WI38 (cell line): ENCODE results near the gene VCL.

Source experiments
- H3K4me3 ChIP-seq: 2 replicates; pipeline ENCODE4 v1.5.1; 2011; ENCODE audit warnings: low read depth, mild to moderate bottlenecking, control low read depth, low read length
- TF ChIP-seq, protein P1 (sequence below): IDR thresholded peaks from 2 replicates; pipeline ENCODE4 v1.5.1; 2012; ENCODE audit warnings: low read depth, mild to moderate bottlenecking, control low read depth, low read length

The VCL gene

DNA sequence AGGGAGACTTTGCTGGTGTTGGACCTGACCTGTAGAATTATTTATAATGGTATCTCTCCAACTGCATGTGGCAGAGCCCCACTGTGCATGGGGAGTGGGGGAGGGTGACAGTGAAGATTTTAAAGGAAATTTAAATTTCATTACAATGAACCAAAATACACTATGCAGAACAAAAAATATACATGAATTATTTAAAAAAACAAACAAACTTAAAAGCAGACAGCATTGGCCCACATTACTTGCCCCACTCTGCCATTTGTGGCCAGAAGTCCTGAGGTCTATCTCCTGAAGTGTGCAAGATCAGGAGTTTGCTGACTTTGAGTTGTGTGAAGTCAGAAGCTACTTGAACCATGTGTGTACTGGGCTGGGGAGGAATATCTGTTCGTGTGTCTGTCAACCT is 112.2 kb downstream of the VCL start:
- TF ChIP-seq, protein P1, sequence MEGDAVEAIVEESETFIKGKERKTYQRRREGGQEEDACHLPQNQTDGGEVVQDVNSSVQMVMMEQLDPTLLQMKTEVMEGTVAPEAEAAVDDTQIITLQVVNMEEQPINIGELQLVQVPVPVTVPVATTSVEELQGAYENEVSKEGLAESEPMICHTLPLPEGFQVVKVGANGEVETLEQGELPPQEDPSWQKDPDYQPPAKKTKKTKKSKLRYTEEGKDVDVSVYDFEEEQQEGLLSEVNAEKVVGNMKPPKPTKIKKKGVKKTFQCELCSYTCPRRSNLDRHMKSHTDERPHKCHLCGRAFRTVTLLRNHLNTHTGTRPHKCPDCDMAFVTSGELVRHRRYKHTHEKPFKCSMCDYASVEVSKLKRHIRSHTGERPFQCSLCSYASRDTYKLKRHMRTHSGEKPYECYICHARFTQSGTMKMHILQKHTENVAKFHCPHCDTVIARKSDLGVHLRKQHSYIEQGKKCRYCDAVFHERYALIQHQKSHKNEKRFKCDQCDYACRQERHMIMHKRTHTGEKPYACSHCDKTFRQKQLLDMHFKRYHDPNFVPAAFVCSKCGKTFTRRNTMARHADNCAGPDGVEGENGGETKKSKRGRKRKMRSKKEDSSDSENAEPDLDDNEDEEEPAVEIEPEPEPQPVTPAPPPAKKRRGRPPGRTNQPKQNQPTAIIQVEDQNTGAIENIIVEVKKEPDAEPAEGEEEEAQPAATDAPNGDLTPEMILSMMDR: no peak
- no peak overlapping the region for H3K4me3 ChIP-seq

DNA sequence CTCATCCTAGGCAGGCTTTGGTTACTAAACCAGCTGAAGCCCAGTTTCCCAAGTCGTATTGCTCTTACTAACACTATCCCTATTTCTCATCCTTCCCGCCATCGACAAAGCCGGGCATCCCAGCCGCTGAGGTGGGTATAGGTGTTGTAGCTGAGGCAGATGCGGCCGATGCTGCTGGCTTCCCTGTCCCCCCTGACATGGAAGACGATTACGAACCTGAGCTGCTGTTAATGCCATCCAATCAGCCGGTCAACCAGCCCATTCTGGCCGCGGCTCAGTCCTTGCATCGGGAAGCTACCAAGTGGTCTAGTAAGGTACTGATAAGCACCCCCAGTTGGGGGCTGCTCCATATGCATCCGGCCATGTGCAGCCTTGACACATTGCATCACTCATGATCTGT is 113.9 kb downstream of the VCL start:
- no peak overlapping the region for H3K4me3 ChIP-seq
- TF ChIP-seq, protein P1: no peak

DNA sequence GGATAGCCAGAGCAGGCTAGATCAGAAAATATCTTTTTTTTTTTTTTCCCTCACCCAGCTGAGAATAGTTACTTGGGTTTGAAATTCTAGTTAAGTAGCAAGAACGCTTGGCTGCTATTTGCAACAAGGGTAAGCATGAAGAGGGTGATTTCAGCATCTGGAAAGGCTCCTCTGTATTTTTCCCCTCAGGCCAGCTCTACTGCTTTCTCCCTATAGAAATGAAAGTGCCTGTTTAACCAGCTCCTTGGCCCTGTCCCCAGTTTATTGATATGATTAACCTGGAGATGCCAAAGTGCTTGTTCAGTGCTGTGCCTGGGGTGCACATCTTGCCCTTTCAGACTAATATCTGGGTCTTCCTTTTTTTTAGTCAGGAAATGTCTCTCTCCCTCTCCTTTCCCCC is 115.6 kb downstream of the VCL start:
- TF ChIP-seq, protein P1: no peak
- no peak overlapping the region for H3K4me3 ChIP-seq

DNA sequence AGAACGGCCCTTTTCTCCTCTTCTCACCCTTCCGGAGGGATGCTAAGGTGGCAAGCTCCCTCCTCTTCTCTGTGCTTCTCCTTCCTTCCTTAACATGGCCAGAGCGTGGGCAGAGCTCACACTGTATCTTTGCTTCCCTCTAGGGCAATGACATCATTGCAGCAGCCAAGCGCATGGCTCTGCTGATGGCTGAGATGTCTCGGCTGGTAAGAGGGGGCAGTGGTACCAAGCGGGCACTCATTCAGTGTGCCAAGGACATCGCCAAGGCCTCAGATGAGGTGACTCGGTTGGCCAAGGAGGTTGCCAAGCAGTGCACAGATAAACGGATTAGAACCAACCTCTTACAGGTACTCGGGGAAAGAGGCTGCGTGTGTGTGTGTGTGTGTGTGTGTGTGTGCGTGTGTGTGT is 116.1 kb downstream of the VCL start:
- TF ChIP-seq, protein P1: no peak
- H3K4me3 ChIP-seq: no peak overlapping the region

DNA sequence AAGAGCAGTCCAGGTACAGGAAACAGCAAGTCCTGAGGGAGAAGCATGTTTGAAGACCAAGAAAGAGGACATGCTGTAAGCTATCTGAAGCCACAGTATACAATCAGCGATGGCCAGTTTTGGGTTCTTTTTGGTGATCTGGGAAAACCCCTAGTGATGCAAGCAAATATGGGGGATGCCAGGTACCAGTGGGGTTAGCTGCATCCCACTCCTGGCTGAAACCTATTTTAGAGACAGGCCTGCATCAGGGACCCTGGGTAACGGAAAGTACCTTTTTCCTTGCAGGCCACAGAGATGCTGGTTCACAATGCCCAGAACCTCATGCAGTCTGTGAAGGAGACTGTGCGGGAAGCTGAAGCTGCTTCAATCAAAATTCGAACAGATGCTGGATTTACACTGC is 119.8 kb downstream of the VCL start:
- H3K4me3 ChIP-seq: no peak overlapping the region
- TF ChIP-seq, protein P1: no peak

DNA sequence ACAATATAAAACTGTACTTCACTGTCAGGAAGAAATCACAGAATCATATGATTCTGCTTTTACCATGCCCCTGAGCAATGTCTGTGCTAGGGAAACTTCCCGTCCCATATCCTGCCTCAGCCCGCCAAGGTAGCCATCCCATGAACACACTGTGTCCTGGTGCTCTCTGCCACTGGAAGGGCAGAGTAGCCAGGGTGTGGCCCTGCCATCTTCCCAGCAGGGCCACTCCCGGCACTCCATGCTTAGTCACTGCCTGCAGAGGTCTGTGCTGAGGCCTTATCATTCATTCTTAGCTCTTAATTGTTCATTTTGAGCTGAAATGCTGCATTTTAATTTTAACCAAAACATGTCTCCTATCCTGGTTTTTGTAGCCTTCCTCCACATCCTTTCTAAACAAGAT is 120.9 kb downstream of the VCL start:
- H3K4me3 ChIP-seq: no peak overlapping the region
- TF ChIP-seq, protein P1: no peak

DNA sequence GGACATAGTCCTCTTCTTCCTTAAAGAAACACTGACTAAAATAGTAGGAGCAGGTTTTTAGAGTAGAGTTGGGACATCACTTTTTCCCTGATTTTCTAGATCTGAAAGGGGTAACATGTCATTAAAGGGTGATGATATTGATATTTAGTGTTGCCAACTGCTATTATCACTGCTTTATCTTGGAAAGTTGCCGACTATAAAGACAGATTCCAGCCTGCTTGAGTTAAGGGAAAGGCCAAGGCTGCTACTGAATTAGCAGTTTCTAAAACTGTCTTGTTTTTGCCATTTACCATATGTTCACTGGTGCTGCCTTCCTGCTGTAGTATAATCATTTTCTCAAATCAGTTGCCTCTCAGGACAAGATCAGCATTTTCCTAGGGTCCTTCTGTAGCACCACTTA is 123.0 kb downstream of the VCL start:
- TF ChIP-seq, protein P1: no peak
- H3K4me3 ChIP-seq: no peak overlapping the region

DNA sequence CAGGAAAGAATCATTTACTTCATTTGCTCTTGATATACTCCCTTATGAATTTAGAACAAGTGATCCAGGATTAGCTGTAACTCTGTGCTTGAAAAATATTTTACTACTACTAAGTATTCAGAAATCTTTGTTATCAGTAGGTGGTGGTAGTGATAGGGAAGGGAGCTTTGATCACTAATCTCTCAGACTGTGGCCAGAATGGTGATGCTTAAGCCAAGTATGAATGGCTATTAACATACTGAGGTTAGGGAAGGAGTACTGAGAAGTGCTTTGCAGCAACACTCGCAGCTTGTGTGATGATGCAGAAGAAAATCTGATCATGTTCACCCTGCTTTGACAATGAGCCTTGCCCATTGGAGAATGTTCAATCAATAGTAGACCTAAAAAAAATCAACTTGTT is 123.5 kb downstream of the VCL start:
- H3K4me3 ChIP-seq: no peak overlapping the region
- TF ChIP-seq, protein P1: no peak
